ENCODE results near the gene PACRG. TPM values are rescaled to one million over a fixed set of nuclear protein-coding genes. Genes with fewer than 3 reads are reported as not detected.
"Not testable (repeated sequence)": the region's sequence is repeated elsewhere in the genome, so short reads cannot be mapped to it uniquely, and the experiment has no call there.

The PACRG gene
- 0.73 TPM for total RNA-seq

DNA sequence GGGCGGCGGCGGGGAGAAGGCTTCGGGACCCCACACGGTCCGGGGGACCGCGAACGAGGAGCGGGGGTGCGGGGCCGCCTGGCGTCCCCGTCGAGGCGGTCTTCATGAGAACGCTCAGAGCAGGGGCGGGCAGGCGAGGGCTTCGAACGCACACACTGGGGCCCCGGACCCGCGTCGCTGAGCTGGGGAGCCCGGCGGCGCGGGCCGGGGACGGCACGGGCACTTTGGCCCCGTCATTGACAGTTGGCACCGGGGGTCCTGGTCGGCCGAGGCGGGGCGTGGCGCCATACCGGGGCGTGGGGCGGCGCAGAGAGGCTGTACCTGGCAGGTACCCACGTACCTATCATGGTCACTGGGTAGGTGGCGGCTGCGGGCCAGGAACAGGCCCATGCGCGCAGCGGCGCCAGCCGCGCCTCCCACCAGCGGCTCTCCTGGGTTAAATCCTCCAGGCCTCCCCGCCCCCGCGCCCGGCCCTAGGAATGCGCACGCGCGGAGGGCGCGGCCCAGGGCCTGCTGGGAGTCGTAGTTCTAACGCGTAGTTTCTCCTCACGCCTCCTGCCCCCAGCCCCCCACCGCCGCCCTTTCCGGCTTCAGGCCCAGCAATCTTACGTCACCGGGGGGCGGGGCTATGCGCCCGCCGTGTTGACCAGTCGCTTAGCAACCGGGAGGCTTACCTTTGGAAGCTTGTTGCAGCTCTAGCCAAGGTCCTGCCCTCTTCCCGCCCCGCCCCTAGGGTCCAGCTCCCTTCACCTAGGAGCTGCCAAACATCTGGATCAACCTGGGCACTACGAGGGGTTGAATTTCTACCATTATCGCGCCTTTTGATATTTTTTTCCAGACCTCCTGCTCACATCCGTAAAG is at the start of gene PACRG, which contains the start of gene PRKN:
Gene PACRG (plus strand): TSS at position 653 of the 861 bp plus-strand sequence.
Gene PRKN (minus strand): TSS at position 445 of the 861 bp plus-strand sequence.
- H3K4me1 ChIP-seq (ENCODE audit: insufficient read depth, low read length): peaks cover 12% of the 10 kb centered on the region
- no peaks in the 10 kb centered on the region for H3K27me3 ChIP-seq (ENCODE audit: insufficient read depth, low read length)
- no peaks in the 10 kb centered on the region for H3K9me3 ChIP-seq (ENCODE audit: low read depth, low read length)
- peak within 1 kb of the TSS; percentile 72 for H3K4me3 ChIP-seq (ENCODE audit: low read length)

DNA sequence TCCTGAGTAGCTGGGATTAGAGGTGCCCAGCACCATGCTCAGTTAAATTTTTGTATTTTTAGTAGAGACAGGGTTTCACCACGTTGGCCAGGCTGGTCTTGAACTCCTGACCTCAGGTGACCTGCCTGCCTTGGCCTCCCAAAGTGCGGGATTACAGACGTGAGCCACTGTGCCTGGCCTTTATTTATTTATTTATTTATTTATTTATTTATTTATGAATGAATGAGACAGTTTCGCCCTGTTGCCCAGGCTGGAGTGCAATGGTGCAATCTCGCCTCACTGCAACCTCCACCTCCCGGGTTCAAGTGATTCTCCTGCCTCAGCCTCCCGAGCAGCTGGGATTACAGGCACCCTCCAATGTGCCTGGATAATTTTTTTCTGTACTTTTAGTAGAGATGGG is 48.9 kb upstream of the PACRG start:
- H3K4me1 ChIP-seq (ENCODE audit: insufficient read depth, low read length); H3K4me3 ChIP-seq (ENCODE audit: low read length): not testable (repeated sequence)

DNA sequence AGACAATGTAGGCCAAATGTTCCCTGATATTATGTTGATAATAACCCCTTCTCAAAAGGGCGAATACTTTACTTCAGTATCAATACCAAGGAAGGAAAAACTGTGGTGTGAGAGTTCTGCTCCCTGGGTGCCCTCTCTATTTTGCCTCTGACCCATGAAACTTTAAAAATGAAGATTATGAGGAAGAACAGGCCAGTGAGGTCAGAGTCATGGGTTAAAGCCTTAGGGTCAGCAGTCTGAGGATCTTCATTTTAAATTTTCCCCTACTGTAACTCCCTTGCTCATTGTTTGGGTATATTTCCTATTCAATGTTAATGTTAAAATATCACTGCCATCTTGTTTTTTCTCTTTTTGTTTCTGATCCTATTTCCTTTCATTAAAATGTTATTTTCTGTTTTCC is 48.1 kb upstream of the PACRG start:
- Histone ChIP-seq H3K4me3 (ENCODE audit: low read length) (no peak overlapping the region), H3K4me1 (ENCODE audit: insufficient read depth, low read length) (no peaks in the 10 kb centered on the region), H3K27me3 (ENCODE audit: insufficient read depth, low read length) (no peaks in the 10 kb centered on the region), H3K9me3 (ENCODE audit: low read depth, low read length) (no peaks in the 10 kb centered on the region)

More for the DNA sequence above, 48.9 kb upstream of the PACRG start:
- not testable (repeated sequence) for H3K27me3 ChIP-seq (ENCODE audit: insufficient read depth, low read length); H3K9me3 ChIP-seq (ENCODE audit: low read depth, low read length)

DNA sequence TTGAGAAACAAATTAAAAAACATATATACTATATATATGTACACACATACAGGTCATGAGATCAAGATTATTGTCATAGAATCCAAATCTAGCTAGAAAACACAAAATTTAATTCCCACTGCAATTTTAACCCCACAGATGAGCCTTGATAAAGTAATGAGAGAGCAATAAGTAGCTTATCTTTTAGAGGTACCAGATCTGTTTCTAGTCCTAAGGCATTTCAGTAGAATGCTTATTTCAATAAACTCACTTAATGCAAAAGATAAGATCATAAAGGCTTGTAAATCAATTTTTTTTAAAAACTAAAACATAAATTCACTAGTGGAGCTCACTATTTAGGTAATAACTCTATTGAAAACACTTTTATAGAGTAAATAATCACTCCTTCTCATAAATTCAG is 47.4 kb upstream of the PACRG start:
- Histone ChIP-seq H3K27me3 (ENCODE audit: insufficient read depth, low read length) (no peaks in the 10 kb centered on the region), H3K4me1 (ENCODE audit: insufficient read depth, low read length) (no peaks in the 10 kb centered on the region), H3K9me3 (ENCODE audit: low read depth, low read length) (no peaks in the 10 kb centered on the region), H3K4me3 (ENCODE audit: low read length) (no peak overlapping the region)

DNA sequence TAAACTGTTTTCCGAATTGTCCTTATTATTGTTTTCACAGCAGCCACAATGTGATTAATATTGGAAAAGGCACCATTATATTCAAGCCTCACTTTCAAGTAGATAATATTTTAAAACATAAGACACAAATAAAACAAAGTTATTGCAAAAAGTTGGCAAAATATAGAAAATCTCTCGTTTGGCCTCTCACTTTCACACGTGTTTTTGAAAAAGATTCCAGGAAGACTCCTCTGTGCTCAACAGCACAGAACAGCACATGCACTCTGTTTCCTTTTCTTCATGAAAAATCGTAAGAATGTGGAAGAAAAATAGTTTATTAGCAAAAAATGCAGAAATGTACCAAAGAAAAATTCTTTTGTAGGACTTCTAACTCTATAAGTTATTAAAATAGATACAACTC is 46.9 kb upstream of the PACRG start:
- no peaks in the 10 kb centered on the region for H3K4me1 ChIP-seq (ENCODE audit: insufficient read depth, low read length)
- H3K27me3 ChIP-seq (ENCODE audit: insufficient read depth, low read length): no peaks in the 10 kb centered on the region
- H3K4me3 ChIP-seq (ENCODE audit: low read length): no peak overlapping the region
- H3K9me3 ChIP-seq (ENCODE audit: low read depth, low read length): no peaks in the 10 kb centered on the region

DNA sequence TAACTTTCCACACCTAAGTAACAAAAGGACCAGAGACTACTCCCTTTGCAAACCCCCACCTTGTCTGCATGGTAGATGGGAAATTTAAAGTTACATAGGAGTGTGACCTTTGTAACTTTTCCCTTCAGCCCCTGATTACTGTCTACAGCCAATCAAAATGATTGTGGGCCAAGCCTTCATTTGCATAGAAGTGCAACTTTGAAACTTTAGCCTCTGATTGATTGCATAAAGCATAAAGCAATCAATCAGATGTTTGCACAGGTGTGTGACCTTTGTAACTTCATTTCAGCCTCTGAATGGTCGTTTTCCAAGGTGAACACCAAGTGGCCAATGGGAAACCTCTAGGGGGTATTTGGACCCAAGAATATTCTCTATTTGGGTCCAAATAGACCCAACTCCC is 46.3 kb upstream of the PACRG start:
- no peaks in the 10 kb centered on the region for H3K27me3 ChIP-seq (ENCODE audit: insufficient read depth, low read length)
- no peaks in the 10 kb centered on the region for H3K9me3 ChIP-seq (ENCODE audit: low read depth, low read length)
- H3K4me3 ChIP-seq (ENCODE audit: low read length): no peak overlapping the region
- no peaks in the 10 kb centered on the region for H3K4me1 ChIP-seq (ENCODE audit: insufficient read depth, low read length)

DNA sequence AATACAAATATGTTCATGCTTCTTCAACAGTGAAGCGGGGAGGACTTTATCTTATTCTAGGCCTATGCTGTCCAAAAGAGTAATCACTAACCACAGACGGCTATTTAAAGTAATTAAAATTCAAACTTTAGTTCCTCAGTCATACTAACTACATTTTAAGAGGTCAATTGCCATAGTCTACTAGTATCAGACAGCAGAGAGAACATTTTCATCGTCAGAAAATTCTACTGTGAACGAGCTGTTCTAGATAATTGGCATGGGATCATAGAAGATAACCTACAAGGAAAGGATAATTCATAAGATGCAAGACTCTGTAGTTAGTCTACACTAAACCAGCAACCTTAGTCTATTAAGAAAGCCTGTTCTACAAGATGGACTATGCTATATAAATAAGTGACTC is 44.6 kb upstream of the PACRG start:
- H3K27me3 ChIP-seq (ENCODE audit: insufficient read depth, low read length): no peaks in the 10 kb centered on the region
- no peaks in the 10 kb centered on the region for H3K9me3 ChIP-seq (ENCODE audit: low read depth, low read length)
- no peaks in the 10 kb centered on the region for H3K4me1 ChIP-seq (ENCODE audit: insufficient read depth, low read length)
- no peak overlapping the region for H3K4me3 ChIP-seq (ENCODE audit: low read length)

DNA sequence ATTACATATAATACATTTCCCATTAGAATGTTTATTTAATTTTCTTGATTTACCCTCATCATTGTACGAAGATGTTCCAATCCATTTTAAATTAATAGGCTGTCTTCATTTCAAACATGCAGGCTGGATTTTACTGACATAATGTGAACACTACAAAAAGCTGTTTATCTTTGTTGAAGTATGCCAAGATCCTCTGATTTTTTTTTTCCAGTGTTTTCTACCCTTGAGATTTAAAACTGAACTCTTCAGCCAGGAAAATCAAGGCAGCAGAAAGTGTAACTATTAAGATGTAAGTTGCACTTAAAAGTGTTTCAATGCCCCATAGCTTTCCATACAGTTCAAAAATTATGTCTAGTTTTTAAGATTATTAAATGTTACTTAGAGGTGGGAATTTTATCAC is 43.7 kb upstream of the PACRG start:
- H3K4me1 ChIP-seq (ENCODE audit: insufficient read depth, low read length): no peaks in the 10 kb centered on the region
- H3K9me3 ChIP-seq (ENCODE audit: low read depth, low read length): no peaks in the 10 kb centered on the region
- H3K27me3 ChIP-seq (ENCODE audit: insufficient read depth, low read length): no peaks in the 10 kb centered on the region
- no peak overlapping the region for H3K4me3 ChIP-seq (ENCODE audit: low read length)

DNA sequence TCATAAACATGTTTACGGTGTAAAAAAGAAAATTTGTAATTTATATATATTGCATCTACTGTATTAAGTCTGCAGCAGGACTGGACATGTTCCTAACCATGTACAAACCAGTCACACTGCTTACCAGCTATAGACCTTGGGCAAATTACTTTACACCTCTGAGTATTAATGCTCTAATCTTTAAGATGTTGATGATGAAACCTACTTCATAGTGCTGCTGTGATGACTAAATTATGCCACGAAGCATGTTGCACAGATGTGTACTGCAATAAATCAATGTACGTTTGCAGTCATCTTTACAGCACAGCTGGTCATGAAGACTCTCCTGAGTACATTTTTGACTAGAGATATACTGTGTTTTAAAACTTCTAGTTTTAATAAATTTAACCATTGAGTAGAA is 42.8 kb upstream of the PACRG start:
- H3K4me1 ChIP-seq (ENCODE audit: insufficient read depth, low read length): no peaks in the 10 kb centered on the region

DNA sequence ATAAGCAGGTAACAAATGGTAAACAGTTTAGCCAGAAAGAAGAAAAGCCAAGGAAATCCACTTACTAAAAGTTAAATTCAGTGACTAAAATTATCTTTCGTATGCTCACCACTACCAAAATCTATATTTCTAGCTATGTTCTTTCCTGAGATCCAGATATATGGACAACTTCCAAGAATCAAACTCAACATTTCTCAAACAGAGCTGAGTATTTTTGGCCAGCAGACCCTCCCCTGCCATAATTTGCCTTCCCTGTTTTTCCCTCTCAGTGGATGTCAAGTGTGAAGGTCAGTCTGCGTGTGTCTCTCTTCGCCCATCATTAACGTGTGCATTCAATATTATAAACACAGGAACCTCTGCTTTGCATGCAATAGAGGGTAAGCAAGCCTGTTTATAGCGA is 42.2 kb upstream of the PACRG start:
- Histone ChIP-seq H3K27me3 (ENCODE audit: insufficient read depth, low read length) (no peaks in the 10 kb centered on the region), H3K4me1 (ENCODE audit: insufficient read depth, low read length) (no peaks in the 10 kb centered on the region), H3K9me3 (ENCODE audit: low read depth, low read length) (no peaks in the 10 kb centered on the region), H3K4me3 (ENCODE audit: low read length) (no peak overlapping the region)

More for the DNA sequence above, 42.8 kb upstream of the PACRG start:
- Histone ChIP-seq H3K27me3 (ENCODE audit: insufficient read depth, low read length) (no peaks in the 10 kb centered on the region), H3K9me3 (ENCODE audit: low read depth, low read length) (no peaks in the 10 kb centered on the region), H3K4me3 (ENCODE audit: low read length) (no peak overlapping the region)

DNA sequence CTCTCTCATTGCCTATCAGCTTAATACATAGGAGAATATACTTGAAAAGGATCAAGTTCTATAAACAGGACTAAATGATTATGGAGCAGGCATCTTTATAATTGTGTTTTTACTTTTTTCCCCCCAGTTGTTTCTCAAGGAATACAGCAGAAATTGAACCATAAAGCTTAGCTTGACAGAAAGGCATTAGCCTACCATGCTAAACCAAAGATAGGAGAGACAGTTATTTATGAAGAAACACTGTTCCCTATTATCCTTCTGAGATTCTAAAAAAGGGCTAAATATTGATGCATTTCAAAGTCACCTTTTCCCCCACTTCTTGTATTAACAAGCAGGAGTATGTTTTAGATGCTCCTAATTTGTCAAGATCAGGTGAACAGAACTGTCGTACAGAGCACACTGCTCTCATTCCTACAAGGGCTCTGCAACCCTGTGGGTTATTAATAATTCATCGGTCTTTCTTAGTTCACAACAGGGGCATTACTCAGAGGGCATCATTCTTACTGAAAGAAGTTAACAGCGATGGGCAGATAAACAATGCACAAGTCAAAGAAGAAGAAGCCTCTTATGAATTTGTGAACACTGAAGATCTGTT is 38.9 kb upstream of the PACRG start:
- no peaks in the 10 kb centered on the region for H3K27me3 ChIP-seq (ENCODE audit: insufficient read depth, low read length)
- H3K4me1 ChIP-seq (ENCODE audit: insufficient read depth, low read length): no peaks in the 10 kb centered on the region
- H3K9me3 ChIP-seq (ENCODE audit: low read depth, low read length): no peaks in the 10 kb centered on the region
- no peak overlapping the region for H3K4me3 ChIP-seq (ENCODE audit: low read length)

DNA sequence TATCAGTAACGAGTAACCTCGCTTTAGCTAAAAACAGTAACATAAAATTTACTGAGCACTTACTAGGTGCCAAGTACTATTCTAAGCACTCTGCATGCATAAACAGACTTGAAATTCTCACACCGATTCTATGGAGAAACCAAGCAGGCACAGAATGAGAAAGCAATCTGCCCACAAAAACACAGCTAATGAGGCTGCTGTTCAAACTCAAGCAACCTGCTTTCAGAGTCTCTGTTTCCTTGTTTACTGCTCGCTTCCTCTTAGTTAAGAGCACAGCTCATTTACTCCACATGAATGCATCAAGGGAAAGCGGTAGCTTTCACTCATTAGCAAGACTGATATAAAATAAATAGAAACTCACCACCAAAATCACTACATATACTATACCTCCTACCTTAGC is 37.6 kb upstream of the PACRG start:
- Histone ChIP-seq H3K4me1 (ENCODE audit: insufficient read depth, low read length) (no peaks in the 10 kb centered on the region), H3K9me3 (ENCODE audit: low read depth, low read length) (no peaks in the 10 kb centered on the region), H3K4me3 (ENCODE audit: low read length) (no peak overlapping the region), H3K27me3 (ENCODE audit: insufficient read depth, low read length) (no peaks in the 10 kb centered on the region)

DNA sequence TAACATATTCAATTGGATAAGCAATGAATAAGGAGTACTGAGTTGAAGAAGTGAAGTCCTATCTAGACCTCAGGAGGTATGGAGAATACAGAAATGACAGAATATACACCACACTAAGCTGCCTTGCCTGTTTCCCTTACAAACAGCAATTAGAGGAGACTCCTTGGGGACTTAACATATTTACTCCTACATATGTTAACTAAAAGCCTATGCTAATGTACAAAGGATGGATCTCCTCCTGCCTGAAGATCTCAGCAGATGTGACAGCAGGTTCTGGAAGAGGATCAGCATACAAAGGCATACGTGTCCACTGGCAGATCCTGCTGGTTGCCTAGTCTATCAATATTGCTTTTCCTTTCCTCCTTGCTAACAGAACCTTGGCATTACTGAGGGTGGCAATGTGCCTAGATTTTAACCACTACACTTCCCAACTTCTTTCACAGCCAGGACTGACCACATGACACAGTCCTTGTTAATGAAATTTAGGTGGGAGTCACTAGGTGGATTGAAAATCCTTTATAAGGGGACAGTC is 29.8 kb upstream of the PACRG start:
- Histone ChIP-seq H3K4me3 (ENCODE audit: low read length) (no peak overlapping the region), H3K4me1 (ENCODE audit: insufficient read depth, low read length) (no peaks in the 10 kb centered on the region), H3K27me3 (ENCODE audit: insufficient read depth, low read length) (no peaks in the 10 kb centered on the region), H3K9me3 (ENCODE audit: low read depth, low read length) (no peaks in the 10 kb centered on the region)

DNA sequence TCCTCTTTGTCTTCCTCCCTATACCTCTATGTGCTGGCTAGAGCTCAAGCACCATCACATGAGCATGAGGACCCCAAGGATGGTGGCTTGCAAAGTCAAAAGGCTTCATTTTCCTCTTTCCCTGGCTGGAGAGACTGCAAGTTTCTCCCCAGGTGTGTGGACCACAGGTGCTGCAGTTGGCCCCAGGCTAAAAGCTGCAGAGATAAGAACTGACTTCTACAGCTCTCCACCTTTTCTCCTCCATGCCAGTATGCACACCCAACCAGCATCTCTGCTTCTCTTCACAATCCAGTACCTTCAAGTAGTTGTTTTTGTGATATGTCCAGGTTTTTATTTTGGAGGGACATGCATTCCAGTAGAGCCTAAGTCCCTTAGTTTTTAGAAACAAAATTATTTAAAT is 29.3 kb upstream of the PACRG start:
- no peaks in the 10 kb centered on the region for H3K27me3 ChIP-seq (ENCODE audit: insufficient read depth, low read length)
- no peak overlapping the region for H3K4me3 ChIP-seq (ENCODE audit: low read length)
- H3K9me3 ChIP-seq (ENCODE audit: low read depth, low read length): no peaks in the 10 kb centered on the region
- no peaks in the 10 kb centered on the region for H3K4me1 ChIP-seq (ENCODE audit: insufficient read depth, low read length)

DNA sequence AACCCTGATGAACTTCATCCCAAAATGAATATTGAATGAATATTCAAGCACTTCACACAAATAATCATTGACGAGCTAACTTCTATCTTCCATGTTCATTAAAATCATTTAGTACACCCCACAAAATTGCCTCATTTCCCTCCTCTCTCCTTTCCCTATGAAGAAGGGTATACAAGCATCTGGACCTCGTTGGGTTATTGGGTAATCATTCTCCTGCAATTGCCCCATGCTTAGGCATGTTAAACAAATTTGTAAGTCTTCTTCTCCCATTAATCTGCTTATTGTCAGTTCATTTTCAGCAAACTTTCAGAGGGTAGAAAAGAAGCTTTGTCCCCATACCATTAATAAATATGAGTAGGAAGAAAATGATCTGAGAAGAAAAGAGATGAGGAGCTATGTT is 27.8 kb upstream of the PACRG start:
- no peaks in the 10 kb centered on the region for H3K27me3 ChIP-seq (ENCODE audit: insufficient read depth, low read length)
- no peak overlapping the region for H3K4me3 ChIP-seq (ENCODE audit: low read length)
- H3K9me3 ChIP-seq (ENCODE audit: low read depth, low read length): no peaks in the 10 kb centered on the region
- H3K4me1 ChIP-seq (ENCODE audit: insufficient read depth, low read length): no peaks in the 10 kb centered on the region

Measured in mononuclear cell (primary cell).